ENCODE measurements around the gene LIMS1.

DNA sequence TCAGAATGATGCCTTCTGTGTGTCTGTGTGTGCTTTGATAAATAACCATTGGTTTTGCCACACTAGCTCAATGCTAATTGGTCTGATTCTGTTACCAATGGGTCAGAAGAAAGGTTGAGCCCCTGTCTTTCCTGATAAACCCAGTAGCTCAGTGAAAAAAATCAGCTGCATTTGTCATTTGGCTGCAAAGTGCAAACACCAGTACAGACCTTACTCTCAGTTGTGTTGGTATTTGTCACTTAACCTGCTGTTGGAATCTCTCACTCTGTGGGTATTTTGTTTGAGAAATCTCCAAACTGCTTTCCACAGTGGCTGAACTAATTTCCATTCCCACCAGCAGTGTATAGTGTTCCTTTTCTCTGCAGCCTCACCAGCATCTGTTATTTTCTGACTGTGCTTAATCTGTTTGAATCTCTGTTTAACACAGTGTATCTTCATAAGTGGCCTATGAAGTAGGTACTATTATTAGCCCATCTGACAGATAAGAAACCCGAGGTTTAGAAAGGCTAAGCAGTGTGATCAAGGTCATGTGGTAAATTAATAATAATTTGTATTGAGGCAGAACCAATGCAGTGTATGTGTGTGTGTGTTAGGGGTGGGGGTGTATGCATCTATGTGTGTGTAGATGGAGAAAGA is 26.7 kb downstream of the LIMS1 start:
- TF ChIP-seq, protein P1, sequence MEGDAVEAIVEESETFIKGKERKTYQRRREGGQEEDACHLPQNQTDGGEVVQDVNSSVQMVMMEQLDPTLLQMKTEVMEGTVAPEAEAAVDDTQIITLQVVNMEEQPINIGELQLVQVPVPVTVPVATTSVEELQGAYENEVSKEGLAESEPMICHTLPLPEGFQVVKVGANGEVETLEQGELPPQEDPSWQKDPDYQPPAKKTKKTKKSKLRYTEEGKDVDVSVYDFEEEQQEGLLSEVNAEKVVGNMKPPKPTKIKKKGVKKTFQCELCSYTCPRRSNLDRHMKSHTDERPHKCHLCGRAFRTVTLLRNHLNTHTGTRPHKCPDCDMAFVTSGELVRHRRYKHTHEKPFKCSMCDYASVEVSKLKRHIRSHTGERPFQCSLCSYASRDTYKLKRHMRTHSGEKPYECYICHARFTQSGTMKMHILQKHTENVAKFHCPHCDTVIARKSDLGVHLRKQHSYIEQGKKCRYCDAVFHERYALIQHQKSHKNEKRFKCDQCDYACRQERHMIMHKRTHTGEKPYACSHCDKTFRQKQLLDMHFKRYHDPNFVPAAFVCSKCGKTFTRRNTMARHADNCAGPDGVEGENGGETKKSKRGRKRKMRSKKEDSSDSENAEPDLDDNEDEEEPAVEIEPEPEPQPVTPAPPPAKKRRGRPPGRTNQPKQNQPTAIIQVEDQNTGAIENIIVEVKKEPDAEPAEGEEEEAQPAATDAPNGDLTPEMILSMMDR (IDR thresholded peaks at IDR 0.05), result no peak
- no peak for TF ChIP-seq POLR2A (IDR thresholded peaks at IDR 0.05)
- no peak for TF ChIP-seq EP300 (IDR thresholded peaks at IDR 0.05)
- TF ChIP-seq POLR2AphosphoS5 (IDR thresholded peaks at IDR 0.05), result no peak

All from stomach (tissue), 4 donors.